Activated T-helper 1 cell treated with Interleukin-2 at 50 U/mL for 16 hours (primary cell): ENCODE data around the gene ZNHIT1.

Experiments
- DNase-seq: peaks from one replicate; pipeline ENCODE4 v3.0.0-alpha.2; 2020; ENCODE audit warnings: low read depth

The ZNHIT1 gene

GRCh38 chr7:101217388-101218235 is at the start of gene ZNHIT1, which contains the start of gene PLOD3:
TSS of gene ZNHIT1 (plus strand) at chr7:101218165. CDS start at chr7:101218196, 31 bp downstream.
TSS of gene PLOD3 (minus strand) at chr7:101217581. CDS start at chr7:101217274, 307 bp downstream.
- peak; percentile 87 for DNase-seq

GRCh38 chr7:101168412-101169049 is 49.4 kb upstream of the ZNHIT1 start:
- no peak for DNase-seq

GRCh38 chr7:101169110-101169837 is 48.7 kb upstream of the ZNHIT1 start:
- DNase-seq, result no peak

- DNase-seq, result peak; percentile 63
Observed at GRCh38 chr7:101169838-101170551, 48.0 kb upstream of the ZNHIT1 start.

GRCh38 chr7:101170617-101171441 is 47.1 kb upstream of the ZNHIT1 start:
- no peak for DNase-seq

- no peak for DNase-seq
Observed at GRCh38 chr7:101171442-101171837, 46.5 kb upstream of the ZNHIT1 start.

GRCh38 chr7:101172005-101172853 is 45.7 kb upstream of the ZNHIT1 start:
- no peak for DNase-seq

GRCh38 chr7:101172854-101173751 is 44.9 kb upstream of the ZNHIT1 start:
- DNase-seq, result no peak

- DNase-seq, result no peak
Observed at GRCh38 chr7:101173752-101174244, 44.2 kb upstream of the ZNHIT1 start.

- no peak for DNase-seq
Observed at GRCh38 chr7:101174322-101174854, 43.6 kb upstream of the ZNHIT1 start.

GRCh38 chr7:101175664-101176063 is 42.3 kb upstream of the ZNHIT1 start:
- no peak for DNase-seq

- no peak for DNase-seq
Observed at GRCh38 chr7:101177644-101178043, 40.3 kb upstream of the ZNHIT1 start.

GRCh38 chr7:101179117-101179516 is 38.8 kb upstream of the ZNHIT1 start:
- DNase-seq, result no peak

- no peak for DNase-seq
Observed at GRCh38 chr7:101179713-101180112, 38.3 kb upstream of the ZNHIT1 start.

- DNase-seq, result no peak
Observed at GRCh38 chr7:101180130-101180755, 37.7 kb upstream of the ZNHIT1 start, which contains the start of gene NAT16. TSS of gene NAT16 (minus strand) at chr7:101180293. CDS start at chr7:101174807, 5,486 bp downstream.

GRCh38 chr7:101185258-101185839 is 32.6 kb upstream of the ZNHIT1 start:
- DNase-seq, result no peak

- no peak for DNase-seq
Observed at GRCh38 chr7:101186194-101186593, 31.8 kb upstream of the ZNHIT1 start.
